Natural killer cell (primary cell): Measurements from ENCODE around the gene IRF3. TPM values are rescaled to one million over a fixed set of nuclear protein-coding genes. Genes with fewer than 3 reads are reported as not detected.
"Not testable (repeated sequence)": the region's sequence is repeated elsewhere in the genome, so short reads cannot be mapped to it uniquely, and the experiment has no call there.

Source experiments
- ATAC-seq, 3 donors: fragments of 150-1000 bp in 2 of 3; fragments of 200-7000 bp in 1 of 3; cut with Tn5 transposase; 1 replicate in 1 of 3; 2 replicates in 2 of 3; pipeline ENCODE4 v1.10.0; 2021; ENCODE audit warnings: mild to moderate bottlenecking in 2 of 3, moderate library complexity in 2 of 3
- DNase-seq, 2 donors: peaks; one replicate each; pipeline versions ENCODE4 v3.0.0 to v3.0.0-alpha.2; 2013 to 2021; ENCODE audit warnings: mixed read lengths in 1 of 2
- H3K27ac ChIP-seq: one replicate; pipeline ENCODE4 v1.5.1; 2013; ENCODE audit warnings: mild to moderate bottlenecking, low read length
- H3K27me3 ChIP-seq: one replicate; pipeline ENCODE4 v1.6.1; 2013; ENCODE audit warnings: low read length; ENCODE audit not compliant: control insufficient read depth, insufficient read depth
- H3K36me3 ChIP-seq: one replicate; pipeline ENCODE4 v1.6.1; 2013; ENCODE audit warnings: low read length; ENCODE audit not compliant: control insufficient read depth, insufficient read depth
- H3K4me1 ChIP-seq: one replicate; pipeline ENCODE4 v1.6.1; 2013; ENCODE audit warnings: low read length; ENCODE audit not compliant: control insufficient read depth, insufficient read depth
- H3K4me3 ChIP-seq: one replicate; pipeline ENCODE4 v1.5.1; 2013; ENCODE audit warnings: low read length
- H3K9me3 ChIP-seq: one replicate; pipeline ENCODE4 v1.6.1; 2013; ENCODE audit warnings: low read length; ENCODE audit not compliant: control insufficient read depth, insufficient read depth
- H3K27ac Mint-ChIP-seq, 2 donors: one replicate each; pipeline ENCODE4 v1.8.0; 2022; ENCODE audit warnings: mild to moderate bottlenecking in 2 of 2, mixed read lengths in 2 of 2, moderate library complexity in 1 of 2
- H3K27me3 Mint-ChIP-seq, 2 donors: one replicate each; pipeline ENCODE4 v1.8.0; 2022; ENCODE audit warnings: low read depth in 2 of 2, mixed read lengths in 2 of 2
- H3K36me3 Mint-ChIP-seq: one replicate; pipeline ENCODE4 v1.8.0; 2022; ENCODE audit warnings: mixed read lengths
- H3K4me1 Mint-ChIP-seq, 2 donors: one replicate each; pipeline ENCODE4 v1.8.0; 2022; ENCODE audit warnings: mixed read lengths in 2 of 2
- H3K4me3 Mint-ChIP-seq: one replicate; pipeline ENCODE4 v1.8.0; 2022; ENCODE audit warnings: mild to moderate bottlenecking, moderate library complexity, mixed read lengths
- H3K9me3 Mint-ChIP-seq, 2 donors: one replicate each; pipeline ENCODE4 v1.8.0; 2022; ENCODE audit warnings: mixed read lengths in 2 of 2
- CTCF ChIP-seq: fragments of 200-600 bp; IDR thresholded peaks from one replicate; pipeline ENCODE4 v1.8.0; 2022; ENCODE audit warnings: antibody characterized with exemption
- WGBS: methylation state at CpG from one replicate; pipeline ENCODE4 v1.1.7; 2013; ENCODE audit warnings: missing lambda C conversion rate; ENCODE audit not compliant: insufficient coverage; 5-methylcytosine and 5-hydroxymethylcytosine counted together
- intact Hi-C: fragments of 100-400 bp; cut with micrococcal nuclease; formaldehyde crosslinking; loops from one replicate; pipeline ENCODE4 v1.14.2; 2022
- total RNA-seq, 4 donors: library from RNA; stranded (reverse); fragments of 120-200 nt in 1 of 4; gene quantifications; one replicate each; pipeline versions ENCODE4 v1.2.3 to v1.2.4, GENCODE V29; 2013 to 2022

Gene IRF3
- total RNA-seq, 3 donors from 2014 or later (not counting 1 experiment from before 2014, with no cell fraction given) = 176 to 184 (median 179) TPM

- Mint-ChIP-seq H3K36me3 (no peaks in the 10 kb centered on the region), H3K27me3 (no peaks in the 10 kb centered on the region), H3K27ac (no peak overlapping the region), H3K4me1 (peaks cover 0 to 8% of the 10 kb centered on the region in 2 donors), H3K4me3 (no peak overlapping the region), H3K9me3 (no peaks in the 10 kb centered on the region)
- WGBS = 99% methylated on average over 11 of the region's 11 CpGs
- H3K4me3 ChIP-seq = no peak overlapping the region
- ATAC-seq (no peak), DNase-seq (no peak)
- H3K36me3 ChIP-seq = peaks cover 28% of the 10 kb centered on the region
- H3K27me3 ChIP-seq = no peaks in the 10 kb centered on the region
- no peak for TF ChIP-seq CTCF
- H3K4me1 ChIP-seq = no peaks in the 10 kb centered on the region
- intact Hi-C loops = no loop called here
- H3K9me3 ChIP-seq = no peaks in the 10 kb centered on the region
- no peak overlapping the region for H3K27ac ChIP-seq
Observed at GRCh38 chr19:49626226-49626625, 39.4 kb downstream of the IRF3 start.

GRCh38 chr19:49624967-49625910 lies 40.4 kb downstream of the IRF3 start:
- no peak for DNase-seq
- Histone ChIP-seq H3K36me3 (peaks cover 32% of the 10 kb centered on the region), H3K4me1 (no peaks in the 10 kb centered on the region), H3K27ac (no peak overlapping the region), H3K27me3 (no peaks in the 10 kb centered on the region), H3K4me3 (no peak overlapping the region), H3K9me3 (no peaks in the 10 kb centered on the region)
- no peaks in the 10 kb centered on the region for H3K9me3 Mint-ChIP-seq
- no peak for TF ChIP-seq CTCF
- peak in 1 of 3 donors; percentile 17 for ATAC-seq
- H3K4me3 Mint-ChIP-seq = no peak overlapping the region
- intact Hi-C loops = no loop called here
- peaks cover 0 to 8% of the 10 kb centered on the region in 2 donors for H3K4me1 Mint-ChIP-seq
- H3K36me3 Mint-ChIP-seq = no peaks in the 10 kb centered on the region
- no peak overlapping the region for H3K27ac Mint-ChIP-seq
- 98% methylated on average over 22 of the region's 27 CpGs for whole genome bisulfite sequencing
- H3K27me3 Mint-ChIP-seq = no peaks in the 10 kb centered on the region

GRCh38 chr19:49617860-49618259 lies 47.8 kb downstream of the IRF3 start:
- H3K9me3 ChIP-seq, H3K4me3 ChIP-seq, H3K27ac ChIP-seq, ATAC-seq, H3K4me3 Mint-ChIP-seq, H3K9me3 Mint-ChIP-seq, intact Hi-C loops, H3K27me3 Mint-ChIP-seq, DNase-seq, H3K36me3 Mint-ChIP-seq, H3K27me3 ChIP-seq: not testable (repeated sequence)
- WGBS = 96% methylated on average over 13 of the region's 13 CpGs
- H3K36me3 ChIP-seq = peaks cover 62% of the 10 kb centered on the region
- Mint-ChIP-seq H3K4me1 (peaks cover 23 to 41% of the 10 kb centered on the region in 2 donors), H3K27ac (peak overlapping the region; percentile 7 to 67)
- peaks cover 21% of the 10 kb centered on the region for H3K4me1 ChIP-seq

- H3K27ac ChIP-seq = no peak overlapping the region
- Mint-ChIP-seq H3K4me3 (no peak overlapping the region), H3K4me1 (peaks cover 23 to 45% of the 10 kb centered on the region in 2 donors), H3K27me3 (no peaks in the 10 kb centered on the region), H3K36me3 (no peaks in the 10 kb centered on the region), H3K9me3 (no peaks in the 10 kb centered on the region), H3K27ac (peak overlapping the region in 1 of 2 donors; percentile 33)
- peaks cover 26% of the 10 kb centered on the region for H3K4me1 ChIP-seq
- no peaks in the 10 kb centered on the region for H3K27me3 ChIP-seq
- ATAC-seq = no peak
- TF ChIP-seq CTCF = no peak
- WGBS = 100% methylated on average over 6 of the region's 7 CpGs
- peaks cover 58% of the 10 kb centered on the region for H3K36me3 ChIP-seq
- no peaks in the 10 kb centered on the region for H3K9me3 ChIP-seq
- intact Hi-C loops = no loop called here
- DNase-seq = no peak
- H3K4me3 ChIP-seq = no peak overlapping the region
Observed at GRCh38 chr19:49616945-49617344, 48.7 kb downstream of the IRF3 start.
